RCC 7860 (cell line): Measurements from ENCODE around the gene GPBP1L1.
A peak's percentile ranks its signal among the peaks of the same experiment; 100 is the strongest.
"Not testable (repeated sequence)": the region's sequence is repeated elsewhere in the genome, so short reads cannot be mapped to it uniquely, and the experiment has no call there.

ENCODE experiments used
- DNase-seq: peaks from one replicate; pipeline ENCODE4 v3.0.0-alpha.2; 2015; ENCODE audit warnings: low spot score
- FAIRE-seq: peaks from 2 replicates; lab custom pipeline; 2012; peaks lifted over from hg19 to GRCh38; lab: Jason Lieb, UNC

Gene GPBP1L1, protein sequence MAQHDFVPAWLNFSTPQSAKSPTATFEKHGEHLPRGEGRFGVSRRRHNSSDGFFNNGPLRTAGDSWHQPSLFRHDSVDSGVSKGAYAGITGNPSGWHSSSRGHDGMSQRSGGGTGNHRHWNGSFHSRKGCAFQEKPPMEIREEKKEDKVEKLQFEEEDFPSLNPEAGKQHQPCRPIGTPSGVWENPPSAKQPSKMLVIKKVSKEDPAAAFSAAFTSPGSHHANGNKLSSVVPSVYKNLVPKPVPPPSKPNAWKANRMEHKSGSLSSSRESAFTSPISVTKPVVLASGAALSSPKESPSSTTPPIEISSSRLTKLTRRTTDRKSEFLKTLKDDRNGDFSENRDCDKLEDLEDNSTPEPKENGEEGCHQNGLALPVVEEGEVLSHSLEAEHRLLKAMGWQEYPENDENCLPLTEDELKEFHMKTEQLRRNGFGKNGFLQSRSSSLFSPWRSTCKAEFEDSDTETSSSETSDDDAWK

DNA sequence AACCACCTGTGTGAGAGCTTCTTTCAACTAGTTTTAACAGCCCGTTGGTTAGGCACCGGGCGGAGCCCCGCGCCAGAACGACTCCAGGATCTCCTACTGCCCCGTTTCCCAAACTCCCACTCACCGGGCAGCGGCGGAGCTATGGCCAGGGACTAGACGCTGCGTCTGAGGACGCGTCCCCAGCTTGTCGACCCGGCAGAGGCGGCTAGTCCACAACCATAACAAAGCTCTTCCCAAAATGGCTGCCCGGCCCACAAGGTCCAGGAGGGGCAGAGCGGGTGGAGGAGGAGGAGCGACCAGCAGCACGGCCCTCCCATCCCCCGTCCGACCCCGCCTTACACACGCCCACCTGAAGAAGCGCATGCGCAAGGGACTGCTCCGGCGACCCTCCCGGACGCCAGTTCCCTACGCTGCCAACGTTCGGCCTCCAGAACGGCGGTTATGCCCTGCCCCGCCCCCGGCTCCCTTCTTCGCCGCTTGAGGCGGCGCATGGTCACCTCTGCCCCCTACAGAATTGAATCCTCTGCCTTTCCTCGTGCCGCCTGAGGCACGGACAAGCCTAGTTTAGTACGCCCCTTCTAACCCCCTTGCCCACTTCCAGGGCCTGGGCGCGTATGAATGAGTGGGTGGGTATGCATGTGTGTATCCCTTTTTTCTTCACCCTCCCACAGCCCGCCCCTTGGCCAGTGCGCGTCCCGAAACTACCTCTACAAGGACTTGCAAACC lies at the start of gene GPBP1L1:
GPBP1L1 (minus strand) TSS at position 246 of the 726 bp plus-strand sequence. CDS start 27,446 bp downstream, outside the sequence.
- DNase-seq (peak; percentile 95), FAIRE-seq (peak; percentile 34)

DNA sequence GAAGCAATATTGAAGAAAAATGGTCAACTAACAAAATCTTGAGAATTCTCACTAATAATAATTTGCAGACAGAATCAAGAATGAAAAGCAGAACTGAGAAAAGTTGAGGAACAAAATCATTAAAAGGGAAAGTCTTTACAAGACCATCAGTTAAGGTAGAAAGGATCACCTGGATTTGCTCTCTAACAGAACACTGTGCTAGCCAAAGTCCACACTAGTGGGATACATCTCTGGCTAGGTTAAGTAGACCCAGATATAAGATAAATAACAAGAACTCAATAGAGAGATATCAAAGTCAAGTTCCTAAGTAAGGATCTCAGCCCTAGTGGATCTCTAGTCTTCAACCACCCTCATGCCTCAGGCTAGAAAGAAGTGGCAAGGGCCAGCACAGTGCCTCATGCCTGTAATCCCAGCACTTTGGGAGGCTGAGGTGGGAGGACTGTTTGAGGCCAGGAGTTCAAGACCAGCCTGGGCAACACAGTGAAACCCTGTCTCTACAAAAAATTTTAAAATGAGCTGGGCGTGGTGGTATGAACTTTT lies 44.5 kb upstream of the GPBP1L1 start:
- no peak for FAIRE-seq
- no peak for DNase-seq

DNA sequence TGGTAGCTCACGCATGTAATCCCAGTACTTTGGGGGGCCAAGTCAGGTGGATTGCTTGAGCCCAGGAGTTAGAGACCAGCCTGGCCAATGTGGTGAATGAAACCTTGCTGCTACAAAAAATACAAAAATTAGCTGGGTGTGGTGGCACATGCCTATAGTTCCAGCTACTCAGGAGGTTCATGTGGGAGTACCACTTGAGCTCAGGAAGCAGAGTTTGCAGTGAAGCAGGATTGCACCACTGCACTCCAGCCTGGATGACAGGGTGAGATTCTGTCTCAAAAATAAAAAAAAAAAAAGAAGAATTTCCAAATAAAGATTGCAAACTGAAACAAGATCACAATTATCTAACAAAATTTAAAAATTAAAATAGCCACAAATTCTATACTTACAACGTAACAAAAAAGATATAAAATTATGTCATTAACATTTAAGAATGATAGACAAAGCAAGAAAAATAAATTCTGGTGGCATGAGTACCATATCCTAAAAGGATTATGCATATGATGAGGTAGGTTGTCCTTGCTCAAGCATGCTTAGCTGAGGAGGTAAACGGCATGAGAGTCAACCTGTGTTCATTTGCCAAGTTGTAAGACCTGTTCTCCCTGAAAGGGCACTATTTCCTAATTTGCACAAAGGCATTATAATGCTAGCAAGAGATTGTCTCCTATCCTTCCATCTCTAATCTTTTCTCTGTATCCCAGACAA lies 43.9 kb upstream of the GPBP1L1 start:
- DNase-seq = no peak
- FAIRE-seq = no peak

DNA sequence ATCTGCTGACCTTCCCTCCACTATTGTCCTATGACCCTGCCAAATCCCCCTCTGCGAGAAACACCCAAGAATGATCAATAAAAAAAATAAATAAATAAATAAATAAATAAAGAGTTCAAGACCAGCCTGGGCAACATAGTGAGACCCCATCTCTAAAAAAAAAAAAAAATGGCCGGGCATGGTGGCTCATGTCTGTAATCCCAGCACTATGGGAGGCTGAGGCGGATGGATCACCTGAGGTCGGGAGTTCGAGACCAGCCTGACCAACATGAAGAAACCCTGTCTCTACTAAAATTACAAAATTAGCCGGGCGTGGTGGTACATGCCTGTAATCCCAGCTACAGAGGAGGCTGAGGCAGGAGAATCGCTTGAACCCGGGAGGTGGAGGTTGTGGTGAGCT lies 39.7 kb upstream of the GPBP1L1 start:
- not testable (repeated sequence) for DNase-seq, FAIRE-seq

DNA sequence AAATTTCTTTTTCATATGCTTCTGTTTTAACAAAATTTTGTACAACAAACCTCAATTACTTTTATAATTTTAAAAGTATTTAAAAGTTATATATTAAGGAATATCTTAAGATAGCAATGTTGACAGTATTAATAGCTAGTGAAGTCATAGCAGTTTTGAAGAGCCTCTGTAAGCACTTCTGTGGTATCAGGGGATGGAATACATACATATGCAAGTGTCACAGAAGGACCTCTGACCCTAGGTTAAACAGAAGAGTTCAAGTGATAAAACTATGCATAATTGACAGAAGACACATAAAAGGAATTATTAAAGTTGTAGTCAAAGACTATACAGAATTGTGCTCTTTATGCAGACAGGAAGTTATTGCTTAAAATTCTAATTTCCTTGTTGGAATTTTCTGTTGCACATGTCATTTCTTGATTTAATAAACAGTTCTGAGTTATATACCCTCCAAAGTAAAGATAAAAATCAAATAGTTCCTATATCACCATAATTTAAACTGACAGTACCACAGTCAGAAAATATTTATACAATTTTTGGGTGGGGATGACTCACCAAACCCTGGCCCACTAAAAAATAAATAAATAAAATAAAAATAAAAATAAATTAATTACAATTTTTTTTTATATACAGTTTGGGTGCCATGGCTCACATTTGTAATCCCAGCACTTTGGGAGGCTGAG lies 37.1 kb upstream of the GPBP1L1 start:
- no peak for DNase-seq
- peak; percentile 2 for FAIRE-seq

DNA sequence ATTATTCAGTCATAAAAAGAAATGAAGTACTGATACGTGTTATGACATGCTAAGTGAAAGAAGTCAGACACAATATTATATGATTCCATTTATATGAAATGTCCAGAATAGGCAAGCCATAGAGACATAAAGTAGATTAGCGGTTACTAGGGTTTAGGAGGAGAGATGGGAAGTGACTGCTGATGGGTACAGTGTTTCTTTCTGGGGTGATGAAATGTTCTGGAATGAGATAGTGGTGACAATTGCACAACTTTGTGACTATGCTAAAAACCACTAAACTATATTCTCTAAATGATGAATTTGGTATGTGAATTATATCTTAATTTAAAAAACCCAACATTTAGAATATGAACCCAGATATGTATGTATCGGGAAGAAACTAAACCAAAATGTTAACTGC lies 36.5 kb upstream of the GPBP1L1 start:
- DNase-seq (no peak), FAIRE-seq (no peak)

DNA sequence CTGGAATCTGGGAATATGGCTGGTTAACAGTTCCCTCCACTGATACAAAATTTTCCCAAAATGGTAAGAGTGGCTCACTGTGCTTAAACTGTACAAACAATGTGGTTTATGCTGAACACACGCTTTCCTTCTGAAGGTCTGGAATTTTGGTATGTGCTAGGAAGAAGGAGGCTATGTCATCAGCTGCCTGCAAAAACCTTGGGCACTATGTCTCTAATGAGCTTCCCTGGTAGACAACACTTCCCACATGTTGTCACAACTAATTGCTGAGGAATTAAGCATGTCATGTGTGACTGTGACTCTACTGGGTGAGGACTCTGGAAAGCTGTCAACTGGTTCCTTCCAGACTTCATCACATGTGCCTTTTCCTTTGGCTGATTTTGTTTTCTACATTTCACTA lies 34.9 kb upstream of the GPBP1L1 start:
- FAIRE-seq (no peak), DNase-seq (no peak)

DNA sequence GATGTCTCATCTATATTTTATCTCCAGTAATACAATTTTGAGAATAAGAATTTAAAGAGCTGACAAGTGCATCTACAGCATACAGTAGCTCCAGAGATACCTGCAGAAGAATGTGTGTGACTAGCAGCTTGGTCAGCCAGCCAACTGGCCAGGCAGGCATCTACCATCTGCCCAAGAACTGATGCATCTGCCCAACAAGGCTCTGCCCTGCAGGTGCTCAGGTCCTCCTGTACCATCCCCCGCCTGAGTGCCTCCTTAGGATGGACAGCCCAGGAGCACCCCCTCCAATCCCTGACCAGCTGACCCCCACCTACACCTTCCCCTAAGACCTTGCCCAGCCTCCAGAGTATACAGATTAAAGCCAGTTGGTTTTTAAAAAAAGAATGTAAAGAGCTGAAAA lies 32.0 kb upstream of the GPBP1L1 start:
- DNase-seq = no peak
- FAIRE-seq = no peak

DNA sequence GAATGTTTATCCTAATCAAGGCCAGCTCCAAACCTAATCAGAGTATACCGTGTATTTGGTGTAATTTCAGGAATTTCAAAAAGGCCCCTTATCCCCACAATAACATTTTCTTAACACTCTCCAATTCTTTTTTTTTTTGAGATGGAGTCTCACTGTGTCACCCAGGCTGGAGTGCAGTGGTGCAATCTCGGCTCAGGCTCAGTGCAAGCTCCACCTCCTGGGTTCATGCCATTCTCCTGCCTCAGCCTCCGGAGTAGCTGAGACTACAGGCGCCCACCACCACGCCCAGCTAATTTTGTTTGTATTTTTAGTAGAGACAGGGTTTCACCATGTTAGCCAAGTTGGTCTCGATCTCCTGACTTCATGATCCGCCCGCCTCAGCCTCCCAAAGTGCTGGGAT lies 31.1 kb upstream of the GPBP1L1 start:
- not testable (repeated sequence) for DNase-seq, FAIRE-seq

DNA sequence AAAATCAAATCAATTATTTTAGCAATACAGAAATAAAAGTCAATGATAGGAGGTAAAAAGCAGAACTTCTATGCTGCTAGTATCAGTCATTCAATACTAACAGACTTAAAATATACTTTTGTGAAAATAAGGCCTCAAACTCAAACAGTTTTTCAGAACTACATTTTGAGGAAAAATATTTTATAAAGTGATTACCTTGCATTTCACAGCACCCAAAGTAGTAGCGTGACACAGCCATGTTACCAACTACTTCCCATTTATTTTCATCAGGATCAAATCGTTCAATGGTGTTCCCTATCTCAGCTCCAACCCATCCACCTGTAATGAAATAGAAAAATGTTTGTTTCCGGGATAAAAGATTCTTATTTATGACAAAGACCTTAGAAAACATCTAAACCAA lies 30.4 kb upstream of the GPBP1L1 start:
- DNase-seq (no peak), FAIRE-seq (no peak)

DNA sequence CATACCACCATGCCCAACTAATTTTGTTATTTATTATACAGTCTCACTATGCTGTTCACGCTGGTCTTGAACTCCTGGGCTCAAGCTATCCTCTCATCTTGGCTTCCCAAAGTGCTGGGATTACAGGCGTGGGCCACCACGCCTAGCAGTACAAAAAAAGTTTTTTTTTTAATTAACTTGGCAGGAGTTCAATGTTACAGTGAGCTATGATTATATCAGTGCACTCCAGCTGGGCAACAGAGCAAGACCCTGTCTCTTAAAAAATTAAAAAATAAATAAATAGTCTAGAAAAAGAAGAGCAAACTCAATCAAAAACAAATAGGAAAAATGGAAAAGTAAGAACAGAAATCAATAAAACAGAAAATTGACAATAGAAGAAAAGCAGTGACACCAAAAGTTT lies 27.4 kb upstream of the GPBP1L1 start:
- DNase-seq = no peak

DNA sequence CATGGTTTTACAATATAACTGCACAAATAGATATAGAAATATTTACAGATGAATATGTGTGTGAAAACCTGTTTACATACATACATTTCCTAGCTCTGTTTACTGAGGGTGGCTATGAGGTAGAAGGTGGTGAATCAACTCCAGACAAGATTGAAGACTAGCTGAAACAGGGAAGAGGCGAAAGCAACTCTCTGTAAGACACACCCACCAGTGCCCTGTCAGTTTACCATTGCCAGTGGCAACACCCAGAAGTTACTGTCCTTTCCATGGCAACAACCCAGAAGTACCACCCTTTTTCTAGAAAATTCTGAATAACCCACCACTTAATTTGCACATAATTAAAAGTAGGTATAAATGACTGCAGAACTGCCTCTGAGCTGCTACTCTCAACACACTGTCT lies 18.3 kb upstream of the GPBP1L1 start:
- FAIRE-seq (no peak), DNase-seq (no peak)

More for the DNA sequence above, 27.4 kb upstream of the GPBP1L1 start:
- no peak for FAIRE-seq

DNA sequence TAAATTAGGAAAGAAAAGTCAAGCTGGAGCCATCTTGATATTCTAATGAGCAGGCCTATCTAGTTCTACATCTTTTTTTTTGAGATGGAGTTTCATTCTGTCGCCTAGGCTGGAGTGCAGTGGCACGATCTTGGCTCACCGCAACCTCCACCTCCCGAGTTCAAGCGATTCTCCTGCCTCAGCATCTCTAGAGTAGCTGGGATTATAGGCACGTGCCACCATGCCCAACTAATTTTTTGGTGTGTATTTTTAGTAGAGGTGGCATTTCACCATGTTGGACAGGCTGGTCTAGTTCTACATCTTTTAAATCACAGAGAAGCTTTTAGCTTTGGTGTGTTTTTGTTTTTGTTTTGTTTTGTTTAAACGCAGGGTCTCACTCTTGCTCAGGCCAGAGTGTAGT lies 8.5 kb upstream of the GPBP1L1 start:
- FAIRE-seq = no peak
- no peak for DNase-seq

DNA sequence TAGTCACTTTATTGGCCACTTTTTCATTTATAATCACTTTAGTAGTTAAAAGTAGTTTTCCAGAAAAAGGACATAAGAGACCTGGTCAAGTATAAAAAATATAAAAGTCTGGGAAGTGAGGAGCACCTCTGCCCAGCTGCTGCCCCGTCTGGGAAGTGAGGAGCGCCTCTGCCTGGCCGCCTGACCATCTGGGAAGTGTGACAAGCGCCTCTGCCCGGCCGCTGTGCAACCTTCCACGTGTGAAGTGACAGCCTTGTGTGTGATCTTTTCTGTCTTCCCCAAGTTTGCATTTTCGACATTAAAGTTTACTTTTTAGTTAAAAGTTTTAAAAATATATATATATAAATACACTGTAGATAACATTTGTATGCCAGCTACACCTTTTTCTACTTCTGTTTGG lies 7.5 kb upstream of the GPBP1L1 start:
- not testable (repeated sequence) for FAIRE-seq, DNase-seq

DNA sequence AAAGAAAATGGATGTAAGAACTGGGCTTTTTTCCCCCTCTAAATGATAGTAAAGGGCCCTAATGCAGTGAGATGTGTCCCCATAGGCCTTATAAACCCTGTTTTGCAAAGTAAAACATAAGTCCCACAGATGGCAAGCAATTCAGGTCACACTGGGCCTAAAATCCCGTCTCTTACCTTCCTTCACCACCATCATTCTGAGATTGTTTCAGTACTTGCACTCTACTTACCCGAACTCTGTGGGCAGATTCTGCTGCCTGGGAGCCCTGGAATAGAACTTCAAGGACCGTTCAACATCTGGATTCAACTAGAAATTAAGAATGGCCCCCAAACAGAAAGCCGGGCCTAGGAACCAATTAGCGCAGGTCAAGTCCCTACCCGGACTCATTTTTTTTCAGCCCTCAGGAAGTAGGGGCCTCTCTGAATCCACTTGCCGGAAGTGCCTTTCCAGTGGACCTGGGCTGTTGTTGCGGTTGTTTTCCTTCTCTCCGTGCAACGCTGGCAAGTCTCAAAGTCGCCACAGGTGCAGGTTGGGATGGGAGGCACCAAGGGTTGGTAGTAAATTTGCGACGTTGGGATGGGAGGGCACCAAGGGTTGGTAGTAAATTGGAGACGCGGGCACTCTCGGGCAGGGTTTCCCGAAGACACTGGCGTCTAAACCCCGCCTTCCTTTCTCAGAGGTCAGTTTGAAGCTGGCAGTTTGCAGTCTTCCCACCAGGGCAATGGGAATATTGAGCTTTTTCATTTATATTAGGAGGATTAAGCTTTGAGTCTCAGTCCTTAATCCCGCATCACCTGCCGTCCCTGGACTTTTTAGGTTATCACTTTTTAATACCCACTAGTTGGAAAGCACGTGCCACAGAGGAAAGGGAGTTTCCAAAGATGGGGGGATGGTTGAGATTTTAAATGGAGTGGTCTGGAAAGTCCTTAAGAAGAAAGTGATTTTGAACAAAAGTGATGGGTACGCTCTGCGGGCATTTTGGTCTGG lies 1.7 kb upstream of the GPBP1L1 start, which contains the start of gene TMEM69:
TMEM69 (plus strand) TSS at position 428 of the 987 bp plus-strand sequence. CDS start 2,888 bp downstream, outside the sequence.
- FAIRE-seq (no peak), DNase-seq (peak; percentile 80)

DNA sequence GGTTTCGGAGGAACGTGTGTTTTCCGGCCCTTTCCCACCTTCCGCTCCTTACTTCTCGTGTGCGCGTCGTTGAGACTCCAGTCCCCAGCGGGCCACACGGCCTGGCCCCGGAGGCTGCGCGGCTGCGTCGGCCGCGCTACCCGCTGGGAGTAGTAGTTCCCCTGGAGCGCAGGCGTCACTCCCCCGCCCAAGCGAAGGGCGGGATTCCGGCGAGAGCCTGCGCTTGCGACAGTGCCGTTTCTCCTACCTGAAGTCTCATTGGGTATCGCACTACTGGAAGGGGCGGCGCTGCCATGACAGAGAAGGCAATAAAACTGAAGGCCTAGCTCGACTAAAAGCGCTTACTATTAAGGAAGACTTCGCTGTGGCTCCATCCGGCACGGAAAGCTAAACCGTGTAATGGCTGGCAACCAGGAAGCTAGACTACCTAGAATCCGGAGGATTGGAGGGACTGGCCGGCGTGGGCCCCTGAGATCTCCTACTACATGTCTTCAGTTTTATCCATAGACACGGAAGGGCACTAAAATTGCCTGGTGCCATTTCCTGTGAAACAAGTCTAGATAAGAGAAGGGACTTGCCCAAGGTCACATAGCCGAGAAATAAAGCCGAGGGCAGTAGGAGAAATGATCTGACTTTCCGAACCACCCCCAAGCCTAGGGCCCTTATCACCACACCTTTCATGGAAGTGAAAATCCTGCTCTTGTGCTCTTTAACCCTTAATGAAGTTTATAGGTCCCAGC lies 851 bp upstream of the GPBP1L1 start:
- DNase-seq (peak; percentile 98), FAIRE-seq (peak; percentile 84)

DNA sequence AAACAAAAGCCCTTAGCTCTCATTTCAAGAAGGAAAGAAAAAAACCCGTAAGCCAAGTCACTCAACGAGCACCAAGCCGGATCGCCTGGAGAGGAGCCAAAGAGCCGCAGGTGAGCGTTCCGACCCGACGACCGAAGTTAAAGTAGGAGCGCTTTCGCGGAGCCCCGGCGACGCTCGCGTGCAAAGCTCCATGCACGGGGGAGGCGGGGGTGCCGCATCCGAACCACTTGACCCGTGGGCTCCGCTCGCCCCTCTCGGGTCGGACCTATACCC lies 382 bp downstream of the GPBP1L1 start:
- DNase-seq (no peak), FAIRE-seq (no peak)

DNA sequence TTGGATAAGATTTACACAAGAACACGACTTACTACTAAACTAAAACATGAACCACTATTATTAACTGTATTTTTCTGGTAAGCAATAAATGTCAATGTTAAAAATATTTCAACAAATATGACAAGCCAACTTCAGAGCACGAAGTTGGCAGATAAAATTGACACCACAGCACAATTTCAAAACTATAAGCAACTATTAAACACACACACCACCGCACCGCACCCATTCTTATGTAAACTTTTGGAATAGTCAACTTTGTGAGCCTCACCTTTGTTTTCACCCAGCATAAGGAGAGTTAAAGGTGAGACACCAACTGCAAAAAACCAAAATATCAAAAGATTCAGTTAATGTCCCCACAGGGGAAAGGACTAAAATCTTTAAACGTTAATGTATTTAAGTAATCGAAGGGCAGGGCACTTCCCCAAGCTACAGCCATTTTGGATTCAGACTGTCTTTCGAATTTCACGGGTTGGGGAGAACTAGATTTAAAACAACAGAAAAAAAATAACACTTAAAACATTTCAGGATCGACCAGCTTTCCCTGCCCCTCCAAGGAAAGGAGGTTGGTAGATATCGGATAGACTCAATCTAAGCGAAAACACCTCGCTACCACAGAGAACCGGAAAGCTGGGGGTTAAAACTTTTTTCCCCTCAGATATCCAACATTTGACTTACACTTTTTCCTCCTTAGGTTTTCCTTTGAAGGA lies 872 bp downstream of the GPBP1L1 start:
- DNase-seq = no peak
- FAIRE-seq = no peak
